Bronchial epithelial cell (primary cell): Measurements from ENCODE around the gene GAS5. TPM values are rescaled to one million over a fixed set of nuclear protein-coding genes. Genes with fewer than 3 reads are reported as not detected.

Experiments used
- DNase-seq: peaks from one replicate; pipeline ENCODE4 v3.0.0-alpha.2; 2010; ENCODE audit warnings: low read depth
- FAIRE-seq: peaks from 2 replicates; lab custom pipeline; 2011; peaks lifted over from hg19 to GRCh38; lab: Jason Lieb, UNC
- H3K27me3 ChIP-seq: 2 replicates; pipeline ENCODE4 v1.5.1; 2011; ENCODE audit warnings: low read length; ENCODE audit not compliant: control insufficient read depth, insufficient read depth
- H3K36me3 ChIP-seq: 2 replicates; pipeline ENCODE4 v1.5.1; 2011; ENCODE audit warnings: low read length; ENCODE audit not compliant: control insufficient read depth, insufficient read depth
- H3K4me3 ChIP-seq: 2 replicates; pipeline ENCODE4 v1.5.1; 2011; ENCODE audit warnings: mild to moderate bottlenecking, low read depth, low read length, control low read depth
- CTCF ChIP-seq: IDR thresholded peaks from 2 replicates; pipeline ENCODE4 v1.5.1; 2011; ENCODE audit warnings: mild to moderate bottlenecking, moderate library complexity, low read length, control low read depth, inconsistent platforms; ENCODE audit not compliant: insufficient read depth, severe bottlenecking
- total RNA-seq: library from RNA; depleted of rRNA; stranded (reverse); fragments of >200 nt; gene quantifications from 2 replicates; pipeline ENCODE4 v1.2.1, GENCODE V29; 2014

GAS5 gene
- total RNA-seq, 1 donor from 2014 or later = 2,584 TPM

DNA sequence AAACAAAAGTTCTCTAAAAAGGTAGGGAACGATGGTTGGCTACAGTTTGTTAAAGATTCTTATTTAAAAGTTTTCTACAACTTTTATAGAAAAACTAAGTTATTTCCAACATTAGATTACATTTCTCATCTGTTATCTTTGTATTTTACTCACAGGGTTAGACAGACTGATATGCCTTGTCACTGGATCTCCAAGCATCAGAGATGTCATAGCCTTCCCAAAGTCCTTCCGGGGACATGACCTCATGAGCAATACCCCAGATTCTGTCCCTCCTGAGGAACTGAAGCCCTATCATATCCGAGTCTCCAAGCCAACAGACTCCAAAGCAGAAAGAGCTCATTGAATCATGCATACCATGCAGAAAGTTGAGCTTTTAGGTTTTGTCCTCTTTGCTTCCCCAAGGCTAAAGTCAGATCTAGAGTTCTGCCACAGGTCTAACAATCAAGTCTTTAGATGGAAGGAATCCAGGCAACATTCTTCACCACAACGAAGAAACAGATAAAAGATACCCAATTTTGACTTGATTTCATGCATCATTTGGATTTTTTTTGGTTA lies 10.3 kb downstream of the GAS5 start:
- Histone ChIP-seq H3K4me3 (no peak overlapping the region), H3K27me3 (no peaks in the 10 kb centered on the region), H3K36me3 (no peaks in the 10 kb centered on the region)
- DNase-seq (no peak), FAIRE-seq (no peak)
- TF ChIP-seq CTCF = no peak

GRCh38 chr1:173856903-173857302 lies 10.9 kb downstream of the GAS5 start:
- H3K27me3 ChIP-seq = no peaks in the 10 kb centered on the region
- no peak overlapping the region for H3K4me3 ChIP-seq
- FAIRE-seq (no peak), DNase-seq (no peak)
- peaks cover 2% of the 10 kb centered on the region for H3K36me3 ChIP-seq
- TF ChIP-seq CTCF = no peak

DNA sequence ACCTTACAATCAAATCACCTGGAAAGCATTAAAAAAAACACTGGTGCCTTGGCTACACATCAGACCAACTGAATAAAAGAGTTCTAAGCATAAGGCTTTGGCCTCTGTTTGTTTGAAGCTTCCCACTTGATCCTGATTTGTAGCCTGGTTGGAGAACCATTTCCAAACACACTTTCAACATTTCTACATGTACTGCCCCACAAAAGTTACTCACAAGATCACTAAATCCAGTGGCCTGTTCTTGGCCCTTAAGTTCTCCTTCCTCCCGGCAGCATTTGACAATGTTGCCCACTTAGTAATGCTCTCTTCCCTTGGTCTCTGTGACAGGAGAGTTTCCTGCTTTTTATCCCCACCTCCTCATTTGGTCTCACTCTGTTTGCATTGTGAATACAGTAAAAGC lies 11.8 kb downstream of the GAS5 start:
- FAIRE-seq (no peak), DNase-seq (no peak)
- TF ChIP-seq CTCF = no peak
- Histone ChIP-seq H3K4me3 (no peak overlapping the region), H3K36me3 (peaks cover 2% of the 10 kb centered on the region), H3K27me3 (no peaks in the 10 kb centered on the region)

- no peak for TF ChIP-seq CTCF
- FAIRE-seq = no peak
- peaks cover 2% of the 10 kb centered on the region for H3K36me3 ChIP-seq
- H3K4me3 ChIP-seq = no peak overlapping the region
- peak; percentile 81 for DNase-seq
- no peaks in the 10 kb centered on the region for H3K27me3 ChIP-seq
These were observed 14.7 kb downstream of the GAS5 start for GRCh38 chr1:173853074-173853473.

- DNase-seq (no peak), FAIRE-seq (no peak)
- Histone ChIP-seq H3K4me3 (no peak overlapping the region), H3K27me3 (no peaks in the 10 kb centered on the region), H3K36me3 (peaks cover 2% of the 10 kb centered on the region)
- TF ChIP-seq CTCF = no peak
These were observed 15.7 kb downstream of the GAS5 start for GRCh38 chr1:173852105-173852504.

GRCh38 chr1:173832748-173833147 lies 35.0 kb downstream of the GAS5 start:
- Histone ChIP-seq H3K27me3 (no peaks in the 10 kb centered on the region), H3K4me3 (no peak overlapping the region), H3K36me3 (no peaks in the 10 kb centered on the region)
- DNase-seq = no peak
- no peak for TF ChIP-seq CTCF
- FAIRE-seq = no peak
